Mucosa of descending colon (tissue), 3 donors: ENCODE results near the gene FERMT3. TPM values are rescaled to one million over a fixed set of nuclear protein-coding genes. Genes with fewer than 3 reads are reported as not detected.

Source experiments
- ATAC-seq: fragments of 200-7000 bp; cut with Tn5 transposase; one replicate; pipeline ENCODE4 v1.9.1; 2020; ENCODE audit warnings: mild to moderate bottlenecking, moderate library complexity
- DNase-seq, 3 donors: peaks; one replicate each; pipeline ENCODE4 v3.0.0-alpha.2; 2020
- H3K36me3 ChIP-seq: fragments of 200-600 bp; one replicate; pipeline ENCODE4 v1.8.0; 2021; ENCODE audit warnings: low read depth, mild to moderate bottlenecking
- H3K4me1 ChIP-seq: fragments of 200-600 bp; one replicate; pipeline ENCODE4 v1.8.0; 2021; ENCODE audit warnings: low read depth, mild to moderate bottlenecking
- H3K4me3 ChIP-seq: fragments of 200-600 bp; one replicate; pipeline ENCODE4 v1.8.0; 2021; ENCODE audit warnings: mild to moderate bottlenecking
- H3K9me3 ChIP-seq: fragments of 200-600 bp; one replicate; pipeline ENCODE4 v1.8.0; 2021; ENCODE audit warnings: mild to moderate bottlenecking
- CTCF ChIP-seq: fragments of 200-600 bp; IDR thresholded peaks from one replicate; pipeline ENCODE4 v1.8.0; 2022; ENCODE audit warnings: antibody characterized with exemption, mild to moderate bottlenecking
- intact Hi-C, 2 donors: fragments of 100-400 bp; cut with DNase I in 1 of 2; cut with micrococcal nuclease in 1 of 2; formaldehyde crosslinking; loops; one replicate each; pipeline versions ENCODE4 v1.11.0 to v1.11.1; 2022; cut with DNase I, micrococcal nuclease
- total RNA-seq, 3 donors: library from RNA; stranded (reverse); fragmentation: NEBNext Ultra II Directional in 2 of 3; extraction: Animal tissue kit (Norgen Biotek cat#: 25700) in 2 of 3; gene quantifications; one replicate each; pipeline versions ENCODE4 v1.2.1 to v1.2.4, GENCODE V29; 2021 to 2023
- donor health status: DM: no; HTN: no; CAD: no; lungs with moderate emphysema.
- donor health status: DM: no; HTN: no; CAD: no.
- donor health status: DM: no; HTN: yes; CAD: no.

The FERMT3 gene
- total RNA-seq, 3 donors from 2014 or later: 19.7 to 32.7 (median 26.4) TPM

GRCh38 chr11:64268025-64268892, 61.7 kb downstream of the FERMT3 start:
- no peak overlapping the region for H3K4me3 ChIP-seq
- peaks cover 27% of the 10 kb centered on the region for H3K4me1 ChIP-seq
- intact Hi-C loops: no loop called here
- H3K36me3 ChIP-seq: peaks cover 4% of the 10 kb centered on the region
- TF ChIP-seq CTCF: no peak
- DNase-seq (peak; percentile 80 to 87 (median 83)), ATAC-seq (peak; percentile 10)
- no peaks in the 10 kb centered on the region for H3K9me3 ChIP-seq

- TF ChIP-seq CTCF: no peak
- Histone ChIP-seq H3K9me3 (no peaks in the 10 kb centered on the region), H3K36me3 (peaks cover 4% of the 10 kb centered on the region), H3K4me3 (peak overlapping the region; percentile 46), H3K4me1 (peaks cover 32% of the 10 kb centered on the region)
- intact Hi-C loops: no loop called here
- ATAC-seq (peak; percentile 21), DNase-seq (peak; percentile 74 to 87 (median 83))
Observed at GRCh38 chr11:64268893-64269539, 62.5 kb downstream of the FERMT3 start.

- intact Hi-C loops: no loop called here
- Histone ChIP-seq H3K4me3 (peak overlapping the region; percentile 46), H3K36me3 (peaks cover 4% of the 10 kb centered on the region)
Observed at GRCh38 chr11:64269540-64270220, 63.2 kb downstream of the FERMT3 start.

More at GRCh38 chr11:64269540-64270220, 63.2 kb downstream of the FERMT3 start:
- Histone ChIP-seq H3K4me1 (peaks cover 35% of the 10 kb centered on the region), H3K9me3 (no peaks in the 10 kb centered on the region)
- ATAC-seq: peak; percentile 81
- peak; percentile 97 to 98 (median 98) for DNase-seq
- TF ChIP-seq CTCF: no peak

Other genes starting within 250 kb of the FERMT3 start
- gene COX8A, start 232.1 kb upstream of the FERMT3 start, total RNA-seq: 100 to 1,000 TPM; 412 to 707 (median 630) TPM
- 10 to 100 TPM; 60.1 to 70.3 (median 64.1) TPM for gene OTUB1, start 220.3 kb upstream of the FERMT3 start, total RNA-seq
- gene FLRT1, start 170.8 kb upstream of the FERMT3 start, total RNA-seq: 1 to 10 TPM in 1 of 3 donors, under 1 TPM in 2; 0.31 to 8.9 (median 0.38) TPM
- gene MACROD1, start 40.6 kb upstream of the FERMT3 start, total RNA-seq: 10 to 100 TPM; 26.7 to 38.7 (median 38.1) TPM
- gene STIP1, start 20.6 kb upstream of the FERMT3 start, total RNA-seq: 100 to 1,000 TPM in 1 of 3 donors, 10 to 100 TPM in 2; 49.4 to 118 (median 80.3) TPM
- 10 to 100 TPM; 50.6 to 55.1 (median 53.1) TPM for gene TRPT1, start 19.5 kb downstream of the FERMT3 start, total RNA-seq
- gene NUDT22, start 19.6 kb downstream of the FERMT3 start, total RNA-seq: 100 to 1,000 TPM in 2 of 3 donors, 10 to 100 TPM in 1; 81.6 to 137 (median 119) TPM
- gene DNAJC4, start 23.8 kb downstream of the FERMT3 start, total RNA-seq: 10 to 100 TPM; 43.6 to 57.6 (median 50.7) TPM
- gene VEGFB, start 27.9 kb downstream of the FERMT3 start, total RNA-seq: 100 to 1,000 TPM in 1 of 3 donors, 10 to 100 TPM in 2; 45.3 to 156 (median 45.6) TPM
- gene FKBP2, start 34.4 kb downstream of the FERMT3 start, total RNA-seq: 10 to 100 TPM; 67.5 to 91.0 (median 75.8) TPM
- 100 to 1,000 TPM in 1 of 3 donors, 10 to 100 TPM in 2; 73.6 to 142 (median 87.5) TPM for gene PPP1R14B, start 40.2 kb downstream of the FERMT3 start, total RNA-seq
- gene PLCB3, start 44.8 kb downstream of the FERMT3 start, total RNA-seq: 10 to 100 TPM; 51.1 to 72.1 (median 65.1) TPM
- gene BAD, start 77.9 kb downstream of the FERMT3 start, total RNA-seq: 10 to 100 TPM; 56.8 to 90.9 (median 75.4) TPM
- gene GPR137, start 79.1 kb downstream of the FERMT3 start, total RNA-seq: 10 to 100 TPM; 31.2 to 46.7 (median 40.6) TPM
- gene KCNK4, start 84.6 kb downstream of the FERMT3 start, total RNA-seq: not detected
- gene CATSPERZ, start 93.6 kb downstream of the FERMT3 start, total RNA-seq: not detected
- gene ESRRA, start 98.8 kb downstream of the FERMT3 start, total RNA-seq: 100 to 1,000 TPM; 126 to 204 (median 183) TPM
- 100 to 1,000 TPM in 1 of 3 donors, 10 to 100 TPM in 2; 48.5 to 122 (median 63.5) TPM for gene TRMT112, start 110.8 kb downstream of the FERMT3 start, total RNA-seq
- 100 to 1,000 TPM; 159 to 512 (median 353) TPM for gene PRDX5, start 111.4 kb downstream of the FERMT3 start, total RNA-seq
- gene CCDC88B, start 133.5 kb downstream of the FERMT3 start, total RNA-seq: 10 to 100 TPM; 13.4 to 32.5 (median 28.8) TPM
- 10 to 100 TPM; 33.6 to 39.8 (median 36.5) TPM for gene RPS6KA4, start 152.4 kb downstream of the FERMT3 start, total RNA-seq